Spleen (tissue), 11 donors: ENCODE data around the gene HAPLN2. TPM values are rescaled to one million over a fixed set of nuclear protein-coding genes. Genes with fewer than 3 reads are reported as not detected.

ENCODE experiments used
- DNase-seq: peaks from one replicate; pipeline ENCODE4 v3.0.0-alpha.2; 2020
- H3K27ac ChIP-seq, 8 donors: fragments of 200-600 bp; sonication (generic) in 7 of 8; 1 replicate in 4 of 8; 2 replicates in 4 of 8; pipeline versions ENCODE4 v1.5.0 to v1.8.0; 2016 to 2021; ENCODE audit warnings: inconsistent platforms in 4 of 8, mild to moderate bottlenecking in 4 of 8, moderate library complexity in 1 of 8
- H3K27me3 ChIP-seq, 7 donors: fragments of 200-600 bp; sonication (generic) in 6 of 7; replicated peaks in 1 of 7; 1 replicate in 4 of 7; 2 replicates in 3 of 7; pipeline versions ENCODE4 v1.5.0 to v1.8.0; 2016 to 2021; ENCODE audit warnings: inconsistent platforms in 3 of 7, mild to moderate bottlenecking in 1 of 7
- H3K36me3 ChIP-seq, 6 donors: fragments of 200-600 bp; sonication (generic) in 5 of 6; 1 replicate in 4 of 6; 2 replicates in 2 of 6; pipeline versions ENCODE4 v1.5.0 to v1.8.0; 2016 to 2021; ENCODE audit warnings: inconsistent platforms in 2 of 6
- H3K4me1 ChIP-seq, 6 donors: fragments of 200-600 bp; sonication (generic) in 5 of 6; 1 replicate in 3 of 6; 2 replicates in 3 of 6; pipeline versions ENCODE4 v1.5.0 to v1.8.0; 2016 to 2021; ENCODE audit warnings: inconsistent platforms in 3 of 6
- H3K4me3 ChIP-seq, 8 donors: fragments of 200-600 bp; sonication (generic) in 7 of 8; 1 replicate in 4 of 8; 2 replicates in 4 of 8; pipeline versions ENCODE4 v1.5.0 to v1.8.0; 2016 to 2021; ENCODE audit warnings: inconsistent platforms in 4 of 8, mild to moderate bottlenecking in 4 of 8, moderate library complexity in 2 of 8
- H3K9me3 ChIP-seq, 8 donors: fragments of 200-600 bp; sonication (generic) in 7 of 8; 1 replicate in 4 of 8; 2 replicates in 4 of 8; pipeline versions ENCODE4 v1.5.0 to v1.8.0; 2016 to 2021; ENCODE audit warnings: inconsistent platforms in 4 of 8
- POLR2A ChIP-seq, 3 donors: fragments of 450-650 bp; IDR thresholded peaks; one replicate each; pipeline ENCODE4 v1.5.1; 2017; ENCODE audit warnings: antibody characterized with exemption in 3 of 3, mild to moderate bottlenecking in 1 of 3
- POLR2AphosphoS5 ChIP-seq, 3 donors: sonication (generic); formaldehyde crosslinking; IDR thresholded peaks; one replicate each; pipeline ENCODE4 v1.5.1; 2017; ENCODE audit warnings: antibody characterized with exemption in 3 of 3
- WGBS, 5 donors: extraction: QIAGEN DNeasy Blood & Tissue Kit in 3 of 5; methylation state at CpG; one replicate each; pipeline versions ENCODE4 v1.1.5 to v1.1.7; 2013 to 2018; 5-methylcytosine and 5-hydroxymethylcytosine counted together
- intact Hi-C: fragments of 100-400 bp; cut with DNase I; formaldehyde crosslinking; loops from one replicate; pipeline ENCODE4 v1.15.0; 2023; ENCODE audit warnings: low total_unique reads
- polyA plus RNA-seq, 3 donors: library from polyadenylated mRNA; stranded (reverse); fragments of 200-250 nt; gene quantifications; one replicate each; pipeline ENCODE4 v1.2.1, GENCODE V29; 2013
- total RNA-seq, 7 donors: library from RNA; depleted of rRNA in 3 of 7; stranded (reverse); fragments of >200 nt in 3 of 7; fragmentation: NEBNext Ultra II Directional in 4 of 7; extraction: Animal tissue kit (Norgen Biotek cat#: 25700) in 4 of 7; gene quantifications; one replicate each; pipeline versions ENCODE4 v1.1.0 to v1.2.1, GENCODE V29; 2016 to 2021
- TF ChIP-seq, protein P1 (sequence below), 11 experiments: fragments of 200-600 bp in 7 of 11; fragments of 450-650 bp in 4 of 11; sonication (generic) in 4 of 11; IDR thresholded peaks in 8 of 11; conservative IDR thresholded peaks in 3 of 11; 1 replicate in 7 of 11; 2 replicates in 4 of 11; pipeline versions ENCODE4 v1.4.0 to v1.8.0; 2016 to 2021; ENCODE audit warnings: antibody characterized with exemption in 11 of 11, inconsistent platforms in 4 of 11, mild to moderate bottlenecking in 1 of 11
- donor health status: healthy with polysubstance abuse.
- donor health status: DM: no; HTN: no; CAD: no; lungs with moderate emphysema.
- donor health status: DM: no; HTN: no; CAD: no.
- donor health status: Bipolar disorder and iron deficiency.
- donor health status: healthy.
- donor health status: DM: no; HTN: no; CAD: no.
- donor health status: DM: yes; HTN: yes; CAD: no.

The HAPLN2 gene
- total and polyA plus RNA-seq, 10 donors = 0.20 to 1.1 (median 0.36) TPM; not detected in 4

DNA sequence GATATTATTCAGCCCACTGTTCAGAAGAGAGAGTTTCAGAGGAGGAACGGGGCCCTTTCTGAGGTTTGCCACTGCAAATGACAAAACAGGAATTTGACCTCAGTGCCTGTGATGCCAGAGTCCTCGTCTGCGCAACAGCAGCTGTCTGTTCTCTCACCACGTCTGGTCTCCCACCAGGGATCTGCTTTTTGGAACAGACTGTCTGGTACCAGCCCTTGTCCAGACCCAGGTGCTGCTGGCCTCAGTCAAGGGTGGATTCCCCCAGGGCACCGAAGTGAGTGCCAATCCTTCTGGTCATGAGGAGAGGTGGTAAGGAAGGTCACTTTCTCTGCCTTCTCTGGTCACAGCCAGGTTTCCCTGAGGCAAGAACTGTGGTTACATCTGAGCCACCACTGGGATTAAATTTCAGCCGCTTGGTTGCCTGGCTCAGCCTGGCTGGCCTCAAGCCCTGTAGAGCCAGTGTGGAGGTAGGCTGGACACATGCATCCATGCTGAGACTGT is 20.4 kb downstream of the HAPLN2 start:
- H3K27ac ChIP-seq = no peak overlapping the region
- WGBS, 5 donors = 44 to 64% (median 61%) methylated on average over 6 of the region's 6 CpGs
- H3K4me3 ChIP-seq = no peak overlapping the region
- DNase-seq = no peak
- peaks cover 5 to 25% (median 15%) of the 10 kb centered on the region in 6 donors for H3K4me1 ChIP-seq
- H3K27me3 ChIP-seq = peaks cover 8 to 100% (median 54%) of the 10 kb centered on the region in 7 donors
- no peaks in the 10 kb centered on the region for H3K36me3 ChIP-seq
- intact Hi-C loops = no loop called here
- H3K9me3 ChIP-seq = no peaks in the 10 kb centered on the region
- TF ChIP-seq, protein P1, sequence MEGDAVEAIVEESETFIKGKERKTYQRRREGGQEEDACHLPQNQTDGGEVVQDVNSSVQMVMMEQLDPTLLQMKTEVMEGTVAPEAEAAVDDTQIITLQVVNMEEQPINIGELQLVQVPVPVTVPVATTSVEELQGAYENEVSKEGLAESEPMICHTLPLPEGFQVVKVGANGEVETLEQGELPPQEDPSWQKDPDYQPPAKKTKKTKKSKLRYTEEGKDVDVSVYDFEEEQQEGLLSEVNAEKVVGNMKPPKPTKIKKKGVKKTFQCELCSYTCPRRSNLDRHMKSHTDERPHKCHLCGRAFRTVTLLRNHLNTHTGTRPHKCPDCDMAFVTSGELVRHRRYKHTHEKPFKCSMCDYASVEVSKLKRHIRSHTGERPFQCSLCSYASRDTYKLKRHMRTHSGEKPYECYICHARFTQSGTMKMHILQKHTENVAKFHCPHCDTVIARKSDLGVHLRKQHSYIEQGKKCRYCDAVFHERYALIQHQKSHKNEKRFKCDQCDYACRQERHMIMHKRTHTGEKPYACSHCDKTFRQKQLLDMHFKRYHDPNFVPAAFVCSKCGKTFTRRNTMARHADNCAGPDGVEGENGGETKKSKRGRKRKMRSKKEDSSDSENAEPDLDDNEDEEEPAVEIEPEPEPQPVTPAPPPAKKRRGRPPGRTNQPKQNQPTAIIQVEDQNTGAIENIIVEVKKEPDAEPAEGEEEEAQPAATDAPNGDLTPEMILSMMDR (IDR thresholded peaks at IDR 0.05 in 8 of 11, conservative IDR thresholded peaks at IDR 0.05 in 3 of 11) = no peak
- no peak for TF ChIP-seq POLR2AphosphoS5 (IDR thresholded peaks at IDR 0.05)
- no peak for TF ChIP-seq POLR2A (IDR thresholded peaks at IDR 0.05)

DNA sequence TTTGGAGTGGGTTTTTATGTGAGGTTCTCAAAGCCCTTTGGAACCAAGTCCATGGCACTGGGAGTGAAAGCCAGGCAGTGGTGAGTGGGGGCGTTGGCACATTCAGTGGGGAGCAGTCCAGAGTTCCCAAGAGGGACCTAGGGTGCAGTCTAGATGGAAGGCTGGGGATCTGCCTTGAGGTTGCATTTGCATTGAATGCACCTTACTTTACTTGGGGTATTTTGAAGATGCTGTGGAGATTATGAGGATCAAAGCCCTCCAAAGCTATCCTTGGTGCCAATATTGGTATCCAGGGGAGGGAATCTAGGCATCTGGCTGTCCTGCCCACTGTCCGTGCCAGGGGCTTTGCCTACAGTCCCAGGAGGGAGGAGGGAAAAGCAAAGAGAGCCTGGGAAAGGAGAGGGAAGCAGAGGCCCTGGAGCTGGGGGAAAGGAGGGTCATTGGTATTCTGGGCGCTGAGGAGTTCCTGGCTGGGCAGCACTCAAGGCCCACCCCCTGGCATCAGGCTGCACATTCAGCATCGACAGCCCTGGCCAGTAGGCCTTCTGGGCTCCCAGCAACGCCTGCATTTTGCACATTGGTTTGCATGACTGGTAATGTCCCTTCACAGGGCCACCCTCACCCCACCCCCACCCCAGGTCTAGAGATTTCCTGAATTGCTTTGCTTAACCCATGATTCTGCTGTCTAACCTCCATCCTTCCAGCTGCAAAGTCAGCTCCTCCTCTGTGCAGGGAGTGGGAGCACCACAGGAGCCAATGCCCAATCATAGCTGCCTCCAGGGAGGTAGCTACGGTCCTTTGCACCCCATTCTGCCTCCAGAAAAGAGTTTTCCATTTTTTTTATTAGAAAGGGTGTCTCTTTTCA is 21.9 kb downstream of the HAPLN2 start:
- intact Hi-C loops = no loop called here
- DNase-seq = no peak
- Histone ChIP-seq H3K4me3 (peak overlapping the region in 3 of 8 donors; percentile 30 to 65 (median 35)), H3K9me3 (no peaks in the 10 kb centered on the region), H3K36me3 (no peaks in the 10 kb centered on the region), H3K27ac (no peak overlapping the region), H3K4me1 (peaks cover 5 to 25% (median 15%) of the 10 kb centered on the region in 6 donors), H3K27me3 (peaks cover 8 to 100% (median 63%) of the 10 kb centered on the region in 7 donors)
- WGBS, 5 donors = 36 to 40% (median 38%) methylated on average over 6 of the region's 6 CpGs
- TF ChIP-seq, protein P1 (IDR thresholded peaks at IDR 0.05 in 8 of 11, conservative IDR thresholded peaks at IDR 0.05 in 3 of 11) = no peak
- TF ChIP-seq POLR2AphosphoS5 (IDR thresholded peaks at IDR 0.05) (no peak), POLR2A (IDR thresholded peaks at IDR 0.05) (no peak)

DNA sequence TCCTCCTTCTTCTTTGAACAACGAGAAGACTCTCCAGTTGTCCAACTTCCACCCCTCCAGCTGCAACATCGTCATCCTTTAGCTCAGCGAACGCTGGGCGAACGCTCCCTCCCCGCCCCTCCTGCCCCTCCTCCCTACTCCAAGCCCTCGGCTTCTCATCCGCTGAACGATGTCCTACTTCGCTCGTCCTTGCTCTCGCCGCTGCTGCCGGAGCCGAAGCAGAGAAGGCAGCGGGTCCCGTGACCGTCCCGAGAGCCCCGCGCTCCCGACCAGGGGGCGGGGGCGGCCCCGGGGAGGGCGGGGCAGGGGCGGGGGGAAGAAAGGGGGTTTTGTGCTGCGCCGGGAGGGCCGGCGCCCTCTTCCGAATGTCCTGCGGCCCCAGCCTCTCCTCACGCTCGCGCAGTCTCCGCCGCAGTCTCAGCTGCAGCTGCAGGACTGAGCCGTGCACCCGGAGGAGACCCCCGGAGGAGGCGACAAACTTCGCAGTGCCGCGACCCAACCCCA is 22.6 kb downstream of the HAPLN2 start, which contains the start of gene BCAN:
BCAN (plus strand) TSS at position 357 of the 504 bp plus-strand sequence. CDS start 3,938 bp downstream, outside the sequence.
- 0 to 1% (median 1%) methylated on average over 34 to 46 of the region's 46 CpGs for WGBS, 5 donors
- no peak for DNase-seq

More for the DNA sequence above, 22.6 kb downstream of the HAPLN2 start, which contains the start of gene BCAN:
- Histone ChIP-seq H3K9me3 (no peaks in the 10 kb centered on the region), H3K27ac (no peak within 1 kb of the TSS), H3K4me1 (peaks cover 5 to 27% (median 15%) of the 10 kb centered on the region in 6 donors), H3K4me3 (peak within 1 kb of the TSS in 7 of 8 donors; percentile 18 to 65 (median 30)), H3K27me3 (peaks cover 8 to 100% (median 70%) of the 10 kb centered on the region in 7 donors), H3K36me3 (no peaks in the 10 kb centered on the region)
- intact Hi-C loops = no loop called here
- TF ChIP-seq, protein P1 (IDR thresholded peaks at IDR 0.05 in 8 of 11, conservative IDR thresholded peaks at IDR 0.05 in 3 of 11) = no peak
- TF ChIP-seq POLR2A (IDR thresholded peaks at IDR 0.05) (no peak), POLR2AphosphoS5 (IDR thresholded peaks at IDR 0.05) (no peak)
